Fibroblast of skin of abdomen (primary cell): Measurements from ENCODE around the gene NUAK2.
"Not testable (repeated sequence)": the region's sequence is repeated elsewhere in the genome, so short reads cannot be mapped to it uniquely, and the experiment has no call there.

Experiments
- DNase-seq: peaks from one replicate; pipeline ENCODE4 v3.0.0-alpha.2; 2013

The NUAK2 gene

DNA sequence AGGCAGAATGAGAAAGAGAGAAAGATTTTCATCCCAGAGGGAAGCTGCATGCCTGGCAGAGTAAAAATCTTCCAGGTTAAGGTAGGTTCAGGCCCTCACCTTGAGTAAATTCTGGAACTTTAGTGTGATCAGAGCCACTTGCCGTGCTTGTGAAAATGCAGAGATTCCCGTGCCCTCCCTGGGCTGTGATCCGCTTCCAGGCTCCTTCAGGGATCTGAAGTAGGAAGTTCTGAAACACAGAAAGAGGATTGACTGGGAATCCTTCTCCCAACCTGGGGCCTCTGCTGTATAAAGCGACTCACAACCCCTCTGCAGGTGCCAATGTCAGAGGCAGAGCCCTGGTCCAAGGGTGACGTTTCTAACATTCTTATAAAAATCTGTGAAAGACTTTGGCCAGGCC is 26.6 kb downstream of the NUAK2 start:
- DNase-seq: no peak

DNA sequence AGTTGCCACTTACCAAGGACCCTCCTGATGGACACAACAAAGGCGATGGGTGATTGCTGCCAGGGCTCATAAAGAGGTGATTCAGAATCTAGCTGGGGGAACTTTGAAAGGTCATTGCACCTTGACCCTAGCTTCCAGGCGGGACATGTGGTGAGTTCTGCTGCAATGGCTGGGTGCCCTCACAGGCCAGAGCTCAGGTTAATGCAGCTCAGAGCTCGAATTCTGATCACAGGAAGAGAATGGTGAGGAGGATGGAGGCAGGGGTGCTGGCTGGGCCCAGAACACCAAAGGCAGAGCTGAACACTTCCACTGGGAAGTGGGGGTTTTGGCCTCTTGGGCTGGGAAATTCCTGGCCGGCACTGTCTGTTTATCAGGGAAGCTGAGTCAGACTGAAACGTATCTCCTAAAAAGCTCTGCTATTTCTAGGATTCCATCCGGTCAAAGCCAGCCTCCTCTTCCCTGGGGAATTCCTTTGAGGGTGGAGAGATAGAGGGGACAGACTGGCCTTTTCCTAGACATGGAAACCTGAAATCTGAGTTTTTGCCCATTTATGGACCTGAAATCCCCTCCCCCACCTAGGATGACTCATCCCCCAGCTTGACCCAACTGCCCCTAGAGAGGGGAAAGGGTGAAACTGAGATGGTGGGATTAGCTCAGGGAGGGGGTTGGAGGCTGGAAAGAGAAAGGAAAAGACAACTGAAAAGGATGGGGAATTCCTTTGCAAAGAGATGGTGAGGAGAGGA is 27.2 kb downstream of the NUAK2 start:
- peak; percentile 96 for DNase-seq

- DNase-seq: no peak
These were observed 28.0 kb downstream of the NUAK2 start for GRCh38 chr1:205293350-205294074.

DNA sequence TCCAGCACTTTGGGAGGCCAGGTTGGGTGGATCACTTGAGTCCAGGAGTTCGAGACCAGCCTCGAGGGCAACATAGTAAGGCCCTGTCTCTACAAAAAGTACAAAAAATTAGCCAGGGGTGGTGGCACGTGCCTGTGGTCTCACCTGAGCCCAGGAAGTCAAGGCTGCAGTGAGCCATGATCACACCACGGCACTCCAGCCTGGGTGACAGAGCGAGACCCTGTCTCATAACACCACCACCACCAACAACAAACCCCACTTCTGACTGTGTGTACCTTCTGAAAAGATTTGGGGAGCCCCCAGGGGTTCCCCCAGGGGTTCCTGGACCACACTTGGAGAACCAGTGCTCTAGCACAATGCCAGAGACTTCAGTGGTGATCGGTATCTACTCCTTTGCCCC is 29.9 kb downstream of the NUAK2 start:
- no peak for DNase-seq

DNA sequence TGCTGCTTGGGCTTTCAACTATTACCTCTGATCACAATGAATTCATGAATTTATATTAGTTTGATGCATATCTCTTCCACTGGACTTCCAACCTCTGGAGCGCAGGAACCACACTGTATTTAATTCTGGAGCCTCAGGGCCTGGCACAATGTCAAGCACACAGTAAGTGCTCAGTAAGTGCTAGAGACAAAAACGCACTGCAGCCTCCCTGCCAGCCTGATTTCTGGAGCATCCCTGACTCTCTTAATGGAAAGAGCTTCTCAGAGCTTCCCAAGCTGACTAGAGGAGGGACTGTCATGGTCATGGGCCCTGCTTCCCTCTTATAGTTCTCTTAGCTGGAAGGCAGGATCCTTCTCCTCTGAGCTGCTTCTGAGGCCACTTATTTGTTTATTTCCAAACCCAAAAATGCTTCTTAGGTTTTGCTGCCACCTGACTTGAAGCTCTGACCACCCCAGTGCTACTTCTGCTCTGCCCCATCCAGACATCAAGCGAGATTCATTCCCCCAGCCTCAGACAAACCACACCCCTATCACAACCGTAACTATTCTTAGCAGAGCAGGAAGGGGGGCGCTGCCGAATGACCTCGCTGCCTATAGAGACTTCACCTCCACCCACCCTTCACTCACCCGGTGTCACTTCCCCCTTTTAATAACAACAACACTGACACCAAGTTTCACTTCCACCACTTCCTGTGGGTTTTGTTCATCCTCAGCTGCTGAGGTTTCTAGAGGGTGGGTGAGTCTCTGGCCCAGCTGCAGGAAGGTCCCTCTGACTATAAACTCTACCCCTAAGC is 33.6 kb downstream of the NUAK2 start:
- DNase-seq: peak; percentile 45

DNA sequence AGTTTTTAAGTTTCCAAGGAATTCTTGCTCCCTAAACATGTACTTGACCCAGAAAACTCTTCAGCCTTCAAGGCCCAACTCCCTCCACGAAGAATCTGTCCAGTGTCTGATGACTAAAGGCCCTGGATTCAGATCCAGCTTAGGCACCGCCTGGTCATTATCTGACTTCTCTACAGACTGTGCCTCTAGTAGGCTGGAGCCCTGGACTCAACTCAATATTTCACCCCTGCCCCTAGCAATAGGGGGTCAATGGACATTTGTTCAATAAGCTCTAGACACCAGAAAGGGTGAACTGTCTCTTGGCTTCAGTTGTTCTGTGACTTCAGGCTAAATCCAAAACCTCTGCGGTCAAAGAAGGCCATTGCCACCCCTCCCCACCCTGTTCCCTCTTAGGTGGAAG is 34.5 kb downstream of the NUAK2 start:
- no peak for DNase-seq

DNA sequence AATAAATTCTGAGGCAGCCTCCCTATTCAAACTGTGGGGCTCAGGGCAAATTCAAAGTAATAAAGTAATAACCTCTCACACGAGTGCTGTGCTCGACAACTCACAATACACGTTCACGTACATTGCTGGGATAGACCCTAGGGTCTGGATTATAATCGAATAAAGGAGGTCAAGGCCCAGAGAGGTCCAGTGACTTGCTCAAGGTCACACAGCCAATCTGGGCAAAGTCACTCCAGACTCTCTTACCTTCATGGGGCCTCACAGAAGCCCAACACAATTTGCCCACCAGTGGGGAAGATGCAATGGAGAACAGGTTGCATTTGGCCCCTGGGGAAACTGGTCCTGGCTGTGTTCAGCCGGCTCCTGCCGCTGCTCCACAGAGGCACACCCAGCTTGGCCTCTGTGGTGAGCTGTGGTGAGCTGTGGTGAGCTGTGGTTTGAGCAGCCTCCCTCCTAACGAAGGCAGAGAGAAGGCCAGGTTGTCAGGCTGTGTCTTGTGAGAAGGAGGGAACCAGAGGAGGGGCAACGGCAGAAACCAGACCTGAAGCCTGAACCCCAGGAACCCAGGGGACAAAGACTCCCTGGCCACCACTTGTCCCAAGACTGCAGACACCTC is 35.1 kb downstream of the NUAK2 start:
- peak; percentile 39 for DNase-seq

DNA sequence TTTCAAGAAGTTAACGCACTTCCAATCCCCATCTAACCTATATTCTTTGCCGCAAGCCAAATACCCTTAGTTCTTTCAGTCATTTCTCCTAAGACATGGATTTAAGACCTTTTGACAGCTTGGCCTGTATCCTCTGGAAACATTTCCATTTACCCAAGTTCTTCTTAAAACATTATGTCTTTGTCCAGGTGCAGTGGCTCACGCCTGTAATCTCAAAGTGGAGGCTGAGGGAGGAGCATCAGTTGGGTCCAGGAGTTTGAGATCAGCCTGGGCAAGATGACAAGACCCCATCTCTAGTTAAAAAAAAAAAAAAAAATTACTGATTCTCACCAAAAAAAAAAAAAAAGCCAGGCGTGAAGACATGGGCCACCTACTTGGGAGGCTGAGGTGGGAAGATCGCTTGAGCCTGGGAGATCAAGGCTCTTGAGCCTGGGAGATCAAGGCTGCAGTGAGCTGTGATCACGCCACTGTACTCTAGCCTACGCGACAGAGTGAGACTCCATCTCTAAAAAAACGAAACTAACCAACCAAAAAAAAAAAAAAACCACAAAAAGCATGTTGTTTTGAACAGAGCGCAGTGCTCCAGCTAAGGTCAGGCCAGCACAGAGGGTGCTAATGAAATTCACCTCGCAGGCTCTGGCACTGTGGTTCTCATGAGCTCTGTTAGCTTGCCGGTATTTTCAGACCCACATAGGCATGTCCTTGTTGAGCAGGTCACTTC is 36.0 kb downstream of the NUAK2 start:
- DNase-seq: peak; percentile 20

DNA sequence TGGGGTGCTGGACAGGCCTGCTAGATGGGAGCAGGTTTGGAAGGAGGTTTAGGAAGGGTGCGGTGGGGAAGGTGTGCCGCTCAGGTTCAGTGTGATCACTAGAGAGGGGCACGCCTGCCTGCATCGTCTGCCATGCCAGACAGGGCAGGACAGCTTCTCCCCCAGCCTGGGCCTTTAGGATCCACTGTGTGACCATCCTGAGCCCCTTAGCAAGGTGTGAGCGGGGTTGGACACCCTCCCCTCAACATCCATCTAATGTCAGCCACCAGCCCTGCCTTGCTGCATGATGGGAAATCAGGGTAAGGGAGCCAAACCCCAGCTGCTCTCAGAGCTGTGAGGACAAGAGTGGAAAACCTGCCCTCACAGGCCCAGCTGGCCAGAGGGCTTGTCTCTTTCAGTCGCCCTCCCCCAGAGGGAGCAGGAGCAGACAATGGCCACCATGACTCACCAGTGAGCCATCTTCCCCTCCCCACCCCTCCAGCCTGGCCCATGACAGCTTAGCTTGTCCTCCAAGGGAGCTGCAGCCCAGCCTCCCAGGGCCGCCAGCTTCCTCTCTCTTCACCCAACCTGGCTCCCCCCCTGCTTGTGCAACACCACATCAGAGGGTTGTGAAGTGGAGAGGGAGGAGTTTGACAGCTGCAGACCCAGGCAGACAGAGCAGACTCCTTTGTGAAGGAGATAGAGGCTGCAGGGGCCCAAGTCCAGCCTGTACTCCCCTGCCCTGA is 37.0 kb downstream of the NUAK2 start:
- DNase-seq: peak; percentile 99

- no peak for DNase-seq
These were observed 38.0 kb downstream of the NUAK2 start for GRCh38 chr1:205283270-205284147.

DNA sequence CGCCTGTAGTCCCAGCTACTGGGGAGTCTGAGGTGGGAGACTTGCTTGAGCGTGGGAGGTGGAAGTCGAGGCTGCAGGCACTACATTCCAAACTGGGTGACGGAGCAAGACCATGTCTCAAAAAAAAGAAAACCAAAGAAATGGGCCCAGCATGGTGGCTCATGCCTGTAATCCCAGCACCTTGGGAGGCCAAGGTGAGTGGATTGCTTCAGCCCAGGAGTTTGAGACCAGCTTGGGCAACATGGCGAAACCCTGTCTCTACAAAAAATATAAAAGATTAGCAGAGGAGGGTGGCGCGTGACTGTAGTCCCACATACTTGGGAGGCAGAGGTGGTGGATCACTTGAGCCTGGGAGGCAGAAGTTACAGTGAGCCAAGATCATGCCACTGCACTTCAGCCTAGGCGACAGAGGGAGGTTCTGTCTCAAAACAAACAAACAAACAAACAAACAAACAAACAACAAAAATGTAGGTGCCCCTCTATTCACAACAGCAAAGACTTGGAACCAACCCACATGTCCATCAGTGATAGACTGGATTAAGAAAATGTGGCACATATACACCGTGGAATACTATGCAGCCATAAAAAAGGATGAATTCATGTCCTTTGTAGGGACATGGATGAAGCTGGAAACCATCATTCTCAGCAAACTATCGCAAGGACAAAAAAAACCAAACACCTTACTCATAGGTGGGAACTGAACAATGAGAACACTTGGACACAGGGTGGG is 40.7 kb downstream of the NUAK2 start:
- DNase-seq: not testable (repeated sequence)

DNA sequence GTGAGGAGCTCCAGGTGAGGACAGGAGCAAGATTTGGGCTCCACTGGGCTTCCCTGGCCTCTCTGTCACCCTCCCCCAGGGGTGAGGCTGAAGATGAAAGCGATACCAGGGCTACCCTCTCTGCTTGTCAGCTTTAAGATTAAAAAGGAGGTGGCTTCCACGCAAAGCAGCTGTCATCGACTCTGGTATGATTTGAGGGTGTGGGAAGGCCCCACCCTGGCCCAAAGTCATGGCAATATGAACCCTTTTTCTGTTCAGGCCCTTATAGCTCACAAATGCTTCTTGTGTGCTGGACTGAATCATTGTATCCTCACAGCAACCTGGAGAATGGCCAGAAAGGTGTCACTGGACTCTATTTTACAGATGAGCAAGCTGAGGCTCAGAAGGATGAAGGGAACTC is 41.6 kb downstream of the NUAK2 start:
- no peak for DNase-seq

GRCh38 chr1:205276689-205277065 is 44.9 kb downstream of the NUAK2 start:
- no peak for DNase-seq

DNA sequence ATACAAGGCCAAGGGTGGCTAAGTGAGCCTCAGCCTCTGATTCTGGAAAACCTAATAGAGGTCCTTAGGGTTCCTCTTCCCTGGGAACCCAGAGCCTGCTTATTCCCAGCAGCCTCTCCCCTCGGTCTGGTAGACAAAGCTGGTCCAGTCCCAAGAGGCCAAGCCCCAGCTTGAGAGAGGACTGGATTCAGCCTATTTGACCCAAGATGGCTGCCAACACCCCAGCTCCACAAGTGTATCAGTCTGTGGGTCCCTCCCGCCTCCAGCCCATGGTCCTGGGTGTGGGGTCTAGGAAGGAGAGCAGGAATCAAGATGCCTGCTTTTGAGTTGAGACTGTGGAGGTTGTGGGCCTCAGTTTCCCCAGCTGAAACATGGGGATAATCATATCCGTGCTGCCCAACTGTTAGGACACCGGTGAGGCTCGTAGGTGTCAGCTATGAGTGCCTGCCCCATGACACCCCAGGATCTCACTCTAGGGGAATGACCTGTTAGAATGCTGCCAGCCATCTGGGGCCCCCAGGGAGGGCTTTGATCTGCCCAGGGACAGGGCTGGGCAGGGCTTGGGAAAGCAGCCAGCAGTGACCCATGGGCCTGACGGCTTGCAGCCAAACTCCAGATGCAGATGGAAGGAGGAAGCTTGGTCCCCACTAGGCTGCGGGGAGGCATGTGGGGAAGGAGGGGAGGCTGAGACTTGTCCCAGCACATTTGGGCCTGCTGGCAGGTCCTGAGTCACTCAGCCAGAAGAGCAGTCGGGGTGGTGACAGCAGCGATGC is 45.4 kb downstream of the NUAK2 start:
- no peak for DNase-seq

DNA sequence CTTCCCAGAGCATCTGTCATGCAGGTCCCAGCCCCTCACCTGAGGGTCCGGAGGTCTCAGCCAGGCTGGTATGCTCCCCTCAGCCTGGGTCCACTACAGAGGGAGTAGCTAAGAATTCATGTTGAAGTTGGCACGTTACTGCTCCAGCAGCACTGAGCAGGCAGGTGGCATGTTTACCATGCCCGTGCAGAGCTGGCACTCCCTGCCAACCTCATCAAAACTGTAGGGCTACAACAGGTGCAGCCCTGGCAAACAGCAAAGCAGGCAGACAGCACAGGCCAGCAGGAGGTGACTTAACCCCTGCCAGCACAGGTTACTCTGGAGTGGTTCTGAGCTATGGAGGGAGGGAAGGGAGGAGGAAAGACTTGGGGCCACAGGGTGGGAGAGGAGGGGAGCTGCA is 46.4 kb downstream of the NUAK2 start:
- DNase-seq: no peak

- no peak for DNase-seq
These were observed 47.4 kb downstream of the NUAK2 start for GRCh38 chr1:205274041-205274691.

DNA sequence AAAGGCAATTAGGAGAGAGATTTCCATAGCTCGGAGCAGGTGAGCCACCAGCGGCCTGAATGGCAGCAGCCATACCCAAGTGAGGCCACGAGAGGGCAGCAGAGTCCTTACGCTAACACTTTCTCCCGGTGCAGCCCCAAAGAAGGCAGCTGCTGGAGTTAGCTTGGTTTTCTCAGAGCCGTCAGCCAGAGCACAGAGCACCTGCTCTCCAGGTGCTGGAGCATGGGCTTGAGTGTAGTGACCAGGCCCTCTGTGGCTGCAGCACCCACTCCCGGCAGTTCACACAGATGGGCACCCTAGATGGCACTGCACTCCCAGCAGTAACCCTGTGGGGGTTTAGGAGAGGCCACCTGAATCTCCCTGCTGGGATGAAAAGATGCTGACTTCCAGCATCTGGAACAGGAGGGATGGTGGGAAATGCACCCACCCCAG is 48.0 kb downstream of the NUAK2 start:
- peak; percentile 71 for DNase-seq

GRCh38 chr1:205272536-205272935 is 49.0 kb downstream of the NUAK2 start:
- DNase-seq: no peak
